ENCODE results near the gene FAM168A. TPM values are rescaled to one million over a fixed set of nuclear protein-coding genes. Genes with fewer than 3 reads are reported as not detected.
A peak's percentile ranks its signal among the peaks of the same experiment; 100 is the strongest.

FAM168A gene
- polyA plus RNA-seq, 10 donors: 23.6 to 30.4 (median 27.0) TPM

GRCh38 chr11:73391665-73392064 lies 206.2 kb downstream of the FAM168A start:
- no peak for DNase-seq

DNA sequence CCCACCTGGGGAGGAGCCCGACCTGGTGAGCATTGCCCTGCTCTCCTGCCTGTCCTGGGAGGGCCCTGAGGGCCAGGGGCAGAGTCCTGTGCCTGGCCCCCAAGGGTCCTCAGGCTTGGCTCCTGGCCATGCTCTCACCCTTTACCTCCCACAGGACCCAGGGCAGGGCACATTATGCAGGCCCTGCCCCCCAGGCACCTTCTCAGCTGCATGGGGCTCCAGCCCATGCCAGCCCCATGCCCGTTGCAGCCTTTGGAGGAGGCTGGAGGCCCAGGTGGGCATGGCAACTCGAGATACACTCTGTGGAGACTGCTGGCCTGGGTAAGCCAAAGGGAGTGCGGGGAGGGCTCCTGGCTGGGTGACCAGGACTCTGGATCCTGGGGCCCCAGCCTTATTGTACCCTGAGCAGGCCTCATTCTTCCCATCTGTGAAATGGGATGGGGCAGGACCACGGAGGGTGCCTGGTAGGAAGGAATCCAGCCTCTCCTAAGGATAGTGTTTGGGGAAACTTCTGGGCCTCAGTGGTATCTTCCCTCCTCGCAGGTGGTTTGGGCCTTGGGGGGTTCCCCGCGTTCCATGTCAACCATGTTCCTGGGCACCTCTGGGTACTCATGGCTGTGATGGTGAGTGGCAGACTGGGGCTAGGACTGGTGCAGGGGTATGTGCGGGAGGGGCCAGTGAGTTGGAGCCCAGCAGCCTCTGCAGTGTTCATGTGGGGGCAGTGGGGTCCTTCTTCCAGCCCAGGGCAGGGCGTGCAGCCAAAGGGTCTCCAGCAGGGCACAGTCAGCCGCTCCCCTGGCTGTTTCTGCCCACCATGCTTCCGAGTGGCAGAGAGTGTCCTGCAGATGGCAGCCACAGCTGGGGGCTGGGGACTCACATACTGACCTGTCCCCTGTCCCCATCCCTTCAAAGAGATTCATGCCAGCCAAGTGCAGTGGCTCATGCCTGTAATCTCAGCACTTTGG lies 207.0 kb downstream of the FAM168A start:
- DNase-seq: no peak

GRCh38 chr11:73389916-73390315 lies 208.0 kb downstream of the FAM168A start:
- no peak for DNase-seq

- DNase-seq: no peak
Measured at GRCh38 chr11:73389134-73389525, 208.8 kb downstream of the FAM168A start.

DNA sequence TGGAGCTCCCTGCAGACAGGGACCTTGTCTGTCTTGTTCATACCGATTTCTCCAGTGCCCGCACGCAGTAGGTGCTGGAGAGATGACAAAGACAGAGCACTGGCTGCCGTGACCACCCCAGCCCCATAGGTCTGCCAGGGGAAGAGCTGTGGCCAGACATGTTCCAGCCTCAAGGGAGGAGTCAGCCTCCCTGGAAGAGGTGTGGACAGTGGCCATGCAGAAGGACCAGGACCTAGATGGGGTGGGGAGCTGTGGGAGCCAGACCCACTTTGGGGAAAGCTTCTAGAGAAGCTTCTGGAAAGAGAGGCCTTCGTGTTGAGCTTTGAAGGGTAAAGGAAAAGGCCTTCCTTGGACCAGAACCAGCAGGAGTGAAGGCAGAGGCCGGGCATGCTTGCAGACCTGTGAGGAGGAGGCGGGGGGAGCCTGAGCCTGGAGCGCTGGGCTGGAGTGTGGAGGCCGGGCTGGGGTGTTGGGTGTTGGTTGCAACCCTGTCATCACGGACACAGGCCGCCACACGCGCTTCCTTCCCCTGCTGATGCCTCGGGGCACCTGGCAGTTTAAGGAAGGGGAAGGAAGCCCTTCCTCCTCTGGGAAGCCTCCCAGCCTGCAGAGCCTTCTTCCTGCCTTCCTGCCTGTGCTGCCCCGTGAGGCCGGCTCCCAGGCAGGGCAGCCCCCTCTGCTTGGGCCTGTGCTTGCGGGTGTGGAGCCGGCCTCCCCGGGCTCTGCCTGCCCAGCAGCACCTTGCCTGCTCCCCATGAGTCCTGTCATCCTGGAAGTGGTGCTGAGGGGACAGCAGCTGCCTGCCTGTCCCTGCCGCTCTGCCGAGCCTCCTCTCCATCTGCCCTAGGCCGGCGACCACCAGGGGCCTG lies 209.4 kb downstream of the FAM168A start:
- peak in 1 of 3 donors; percentile 59 for DNase-seq

GRCh38 chr11:73387594-73388264 lies 210.2 kb downstream of the FAM168A start:
- peak in 1 of 3 donors; percentile 37 for DNase-seq

DNA sequence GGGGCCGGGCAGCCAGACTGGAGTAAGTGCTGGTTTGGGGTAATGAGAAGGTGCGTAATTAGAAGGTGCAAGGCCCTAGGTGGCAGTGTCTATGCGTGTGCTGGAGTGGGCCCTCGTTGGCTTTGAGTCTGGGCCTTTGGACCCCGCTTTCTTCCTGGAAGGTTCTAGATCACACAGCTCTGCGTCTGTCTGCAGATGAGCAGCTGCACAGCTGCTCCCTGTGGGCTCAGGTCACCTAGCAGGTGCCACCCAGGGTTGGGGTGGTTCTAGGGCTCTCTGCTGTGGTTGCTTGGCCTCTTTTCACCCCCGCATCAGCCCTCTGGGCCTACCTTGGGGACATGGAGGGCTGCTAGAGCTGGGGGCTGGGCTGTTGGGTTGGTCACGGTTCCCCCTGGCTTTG lies 211.4 kb downstream of the FAM168A start:
- no peak for DNase-seq

DNA sequence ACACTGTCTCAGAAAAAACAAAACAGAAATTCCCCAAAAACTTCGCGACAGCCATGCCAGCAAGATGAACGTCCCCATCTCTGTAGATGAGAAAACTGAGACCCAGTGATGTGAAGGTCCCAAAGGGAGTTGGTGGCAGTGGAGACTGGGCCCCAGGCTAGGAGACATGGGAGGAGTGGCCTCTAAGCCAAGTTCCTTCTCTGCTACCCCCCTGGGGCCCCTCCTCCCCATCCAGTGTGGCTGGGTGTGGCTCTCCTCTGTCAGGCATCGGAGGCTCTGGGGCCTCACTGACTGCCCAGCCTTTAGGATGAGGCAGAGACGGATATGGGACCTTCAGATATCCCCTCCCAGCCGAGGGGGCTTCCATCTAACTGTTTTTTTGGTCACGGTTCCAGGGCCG lies 211.9 kb downstream of the FAM168A start:
- no peak for DNase-seq

- DNase-seq: peak in 2 of 3 donors; percentile 36 to 60
Measured at GRCh38 chr11:73384872-73385689, 212.8 kb downstream of the FAM168A start.

GRCh38 chr11:73384531-73384871 lies 213.4 kb downstream of the FAM168A start:
- no peak for DNase-seq

- DNase-seq: no peak
Measured at GRCh38 chr11:73384125-73384441, 213.8 kb downstream of the FAM168A start.

DNA sequence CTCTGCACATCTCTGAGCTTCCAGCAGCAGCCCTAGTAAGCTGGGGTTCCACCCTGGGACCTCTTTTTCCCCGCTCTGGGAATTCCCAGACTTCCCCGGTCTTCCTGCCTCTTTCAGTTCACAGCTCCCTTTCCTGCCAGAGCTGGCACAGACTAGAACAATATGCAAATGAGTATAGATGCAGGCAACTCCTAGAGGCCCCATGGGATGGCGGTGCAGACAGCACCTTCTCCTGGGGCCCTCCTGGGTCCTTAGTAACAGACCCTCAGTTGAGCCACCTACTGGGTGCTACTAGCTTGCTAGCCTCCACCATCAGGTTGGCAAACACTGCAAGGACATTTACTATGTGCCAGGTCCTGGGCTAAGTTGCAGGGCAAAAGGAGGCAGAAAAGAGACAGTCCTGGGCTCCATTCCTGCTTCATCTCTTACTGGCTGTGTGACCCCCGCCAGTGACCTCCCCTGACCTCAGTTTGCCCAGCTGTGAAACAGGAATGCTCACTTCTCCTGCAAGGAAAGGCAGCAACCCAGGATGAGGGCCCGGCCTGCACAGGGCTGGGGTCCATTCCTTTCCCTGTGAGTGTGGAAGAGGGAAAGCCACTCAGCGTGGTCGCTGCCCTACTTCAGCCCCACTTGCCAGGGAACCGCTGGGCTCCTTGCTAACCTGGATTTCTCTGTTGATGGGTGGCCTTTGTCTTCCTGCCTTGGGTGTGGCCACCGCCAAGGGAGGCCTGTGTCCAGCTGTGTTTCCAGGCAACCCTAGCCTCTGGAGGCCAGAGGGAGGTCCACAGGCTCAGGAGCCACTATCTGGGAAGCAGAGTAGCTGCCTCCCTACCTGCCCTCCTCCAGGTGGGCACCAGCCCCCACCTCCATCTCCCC lies 214.4 kb downstream of the FAM168A start:
- no peak for DNase-seq

- DNase-seq: no peak
Measured at GRCh38 chr11:73382747-73383146, 215.2 kb downstream of the FAM168A start.

DNA sequence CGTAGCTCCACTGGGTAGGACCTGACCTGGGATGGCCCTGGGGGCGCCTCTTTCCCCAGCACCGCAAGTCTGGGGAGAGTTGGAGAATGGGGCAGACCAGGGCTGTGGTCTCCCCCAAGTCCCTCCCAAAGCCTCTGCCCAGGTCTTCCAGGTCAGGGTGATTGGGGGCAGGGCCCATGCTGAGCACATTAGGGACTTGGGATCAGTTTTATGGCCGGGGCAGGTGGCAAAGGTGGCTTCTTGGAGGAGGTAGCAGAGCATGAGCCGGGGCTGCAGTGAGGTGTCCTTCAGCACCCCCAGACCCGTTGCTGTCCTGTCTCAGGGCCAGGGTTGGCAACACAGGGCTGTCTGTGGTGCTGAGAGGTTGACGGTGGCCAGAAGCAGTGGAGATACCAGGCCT lies 215.7 kb downstream of the FAM168A start:
- no peak for DNase-seq

DNA sequence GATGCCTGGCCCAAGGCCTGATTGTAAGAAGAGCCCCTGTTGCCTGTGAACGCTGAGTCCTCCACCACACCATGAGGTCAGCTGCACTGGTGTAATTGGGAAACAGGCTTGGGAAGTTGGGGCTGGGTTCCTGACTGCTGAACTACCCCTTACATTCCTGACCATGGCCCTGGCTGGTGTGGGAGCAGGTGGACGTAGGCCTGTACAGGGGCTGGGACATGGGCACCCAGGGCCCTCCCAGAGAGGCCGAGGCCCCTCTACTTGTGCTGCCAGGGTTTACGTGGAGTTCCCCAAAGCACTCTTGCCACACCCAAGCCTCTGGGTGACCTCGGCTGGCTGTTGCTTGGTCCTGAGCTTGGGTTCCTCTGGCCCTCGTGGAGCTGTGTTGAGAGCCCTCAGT lies 216.3 kb downstream of the FAM168A start:
- DNase-seq: no peak

DNA sequence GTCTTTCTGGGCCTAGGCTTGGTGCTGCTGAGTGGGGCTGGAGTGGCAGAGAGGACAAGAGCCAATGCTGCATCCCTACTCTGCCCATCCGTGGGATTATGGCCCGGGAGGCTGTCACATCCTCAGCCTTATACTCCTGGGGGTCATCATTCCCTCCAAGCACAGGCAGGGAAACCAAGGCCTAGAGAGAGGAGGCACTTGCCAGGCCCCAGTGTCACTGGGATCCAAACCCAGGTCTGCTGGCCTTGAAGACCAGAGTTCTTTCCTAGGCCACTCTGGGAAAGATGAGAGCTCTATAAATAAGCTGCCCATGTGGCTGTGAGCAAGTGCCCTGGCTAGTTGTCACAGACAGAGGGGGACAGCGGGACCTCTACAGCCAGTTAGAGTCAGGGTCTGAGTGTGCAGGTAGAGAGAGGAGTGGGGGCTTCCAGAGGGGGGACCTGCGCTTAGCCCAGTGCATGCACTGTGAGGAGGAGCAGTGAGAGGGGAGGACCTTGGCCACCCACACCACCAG lies 217.0 kb downstream of the FAM168A start:
- DNase-seq: no peak

GRCh38 chr11:73380331-73380730 lies 217.6 kb downstream of the FAM168A start:
- DNase-seq: no peak

- DNase-seq: no peak
Measured at GRCh38 chr11:73379189-73379880, 218.6 kb downstream of the FAM168A start.

Measured in muscle of back (tissue), 11 donors.